WI38 (cell line): Measurements from ENCODE around the gene WDR77.

Source experiments
- H3K4me3 ChIP-seq: 2 replicates; pipeline ENCODE4 v1.5.1; 2011; ENCODE audit warnings: low read depth, mild to moderate bottlenecking, control low read depth, low read length
- TF ChIP-seq, protein P1 (sequence below): IDR thresholded peaks from 2 replicates; pipeline ENCODE4 v1.5.1; 2012; ENCODE audit warnings: low read depth, mild to moderate bottlenecking, control low read depth, low read length

WDR77 gene

DNA sequence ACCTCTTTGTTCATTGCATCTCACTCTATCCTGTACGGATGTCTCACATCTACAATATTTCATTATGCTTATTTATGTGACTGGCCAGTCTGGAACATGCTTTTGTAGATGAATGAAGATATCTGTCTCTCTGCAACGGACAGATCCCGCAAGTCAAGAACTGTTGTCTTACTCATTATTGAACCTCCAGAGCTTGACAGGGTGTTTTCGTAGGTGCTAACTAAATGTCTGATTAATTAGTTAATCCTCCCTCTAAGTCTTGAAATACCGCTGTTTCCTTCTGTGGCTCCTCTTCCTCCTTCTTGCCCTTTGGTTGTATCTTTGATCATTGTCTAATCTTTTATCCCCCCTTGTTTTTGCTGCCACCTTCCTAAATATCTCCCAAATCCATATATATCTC is 21.5 kb upstream of the WDR77 start:
- TF ChIP-seq, protein P1, sequence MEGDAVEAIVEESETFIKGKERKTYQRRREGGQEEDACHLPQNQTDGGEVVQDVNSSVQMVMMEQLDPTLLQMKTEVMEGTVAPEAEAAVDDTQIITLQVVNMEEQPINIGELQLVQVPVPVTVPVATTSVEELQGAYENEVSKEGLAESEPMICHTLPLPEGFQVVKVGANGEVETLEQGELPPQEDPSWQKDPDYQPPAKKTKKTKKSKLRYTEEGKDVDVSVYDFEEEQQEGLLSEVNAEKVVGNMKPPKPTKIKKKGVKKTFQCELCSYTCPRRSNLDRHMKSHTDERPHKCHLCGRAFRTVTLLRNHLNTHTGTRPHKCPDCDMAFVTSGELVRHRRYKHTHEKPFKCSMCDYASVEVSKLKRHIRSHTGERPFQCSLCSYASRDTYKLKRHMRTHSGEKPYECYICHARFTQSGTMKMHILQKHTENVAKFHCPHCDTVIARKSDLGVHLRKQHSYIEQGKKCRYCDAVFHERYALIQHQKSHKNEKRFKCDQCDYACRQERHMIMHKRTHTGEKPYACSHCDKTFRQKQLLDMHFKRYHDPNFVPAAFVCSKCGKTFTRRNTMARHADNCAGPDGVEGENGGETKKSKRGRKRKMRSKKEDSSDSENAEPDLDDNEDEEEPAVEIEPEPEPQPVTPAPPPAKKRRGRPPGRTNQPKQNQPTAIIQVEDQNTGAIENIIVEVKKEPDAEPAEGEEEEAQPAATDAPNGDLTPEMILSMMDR = no peak
- no peak overlapping the region for H3K4me3 ChIP-seq

DNA sequence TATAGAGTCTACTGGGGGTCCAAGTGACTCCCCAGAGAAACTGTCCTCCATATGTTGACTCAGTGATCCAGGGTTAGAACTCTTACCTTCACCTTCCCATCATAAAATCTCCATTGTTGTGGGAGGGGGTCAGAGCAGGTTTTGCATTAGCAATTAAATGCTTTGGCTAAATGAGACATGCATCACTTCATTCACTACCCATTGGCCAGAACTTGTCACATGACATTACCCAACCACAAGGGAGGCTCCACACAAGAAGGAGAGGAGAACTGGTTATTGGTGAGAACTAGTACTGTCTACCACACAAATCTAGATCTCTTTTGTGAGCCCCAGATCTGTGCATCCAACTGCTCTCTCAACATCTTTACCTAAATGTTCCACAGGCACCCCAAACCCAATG is 20.5 kb upstream of the WDR77 start:
- TF ChIP-seq, protein P1 = no peak
- H3K4me3 ChIP-seq = no peak overlapping the region

DNA sequence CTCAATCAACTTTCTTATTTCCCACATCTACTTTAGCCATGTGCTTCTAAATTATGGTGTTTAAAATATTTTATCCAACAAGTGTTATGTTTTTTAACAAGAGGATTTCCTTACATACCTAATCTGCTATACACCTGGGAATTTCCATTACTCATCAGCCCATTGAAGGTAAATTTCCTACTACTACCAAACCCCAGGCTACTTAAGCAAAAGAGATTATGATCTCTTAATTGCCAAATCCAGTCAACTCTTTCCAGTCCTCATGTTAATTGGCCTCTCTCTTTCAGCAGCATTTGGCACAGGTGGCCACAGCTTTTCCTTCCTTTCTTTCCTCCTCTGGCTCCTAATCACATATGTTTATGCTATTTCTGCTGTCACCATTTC is 19.7 kb upstream of the WDR77 start:
- TF ChIP-seq, protein P1 = no peak
- H3K4me3 ChIP-seq = no peak overlapping the region

DNA sequence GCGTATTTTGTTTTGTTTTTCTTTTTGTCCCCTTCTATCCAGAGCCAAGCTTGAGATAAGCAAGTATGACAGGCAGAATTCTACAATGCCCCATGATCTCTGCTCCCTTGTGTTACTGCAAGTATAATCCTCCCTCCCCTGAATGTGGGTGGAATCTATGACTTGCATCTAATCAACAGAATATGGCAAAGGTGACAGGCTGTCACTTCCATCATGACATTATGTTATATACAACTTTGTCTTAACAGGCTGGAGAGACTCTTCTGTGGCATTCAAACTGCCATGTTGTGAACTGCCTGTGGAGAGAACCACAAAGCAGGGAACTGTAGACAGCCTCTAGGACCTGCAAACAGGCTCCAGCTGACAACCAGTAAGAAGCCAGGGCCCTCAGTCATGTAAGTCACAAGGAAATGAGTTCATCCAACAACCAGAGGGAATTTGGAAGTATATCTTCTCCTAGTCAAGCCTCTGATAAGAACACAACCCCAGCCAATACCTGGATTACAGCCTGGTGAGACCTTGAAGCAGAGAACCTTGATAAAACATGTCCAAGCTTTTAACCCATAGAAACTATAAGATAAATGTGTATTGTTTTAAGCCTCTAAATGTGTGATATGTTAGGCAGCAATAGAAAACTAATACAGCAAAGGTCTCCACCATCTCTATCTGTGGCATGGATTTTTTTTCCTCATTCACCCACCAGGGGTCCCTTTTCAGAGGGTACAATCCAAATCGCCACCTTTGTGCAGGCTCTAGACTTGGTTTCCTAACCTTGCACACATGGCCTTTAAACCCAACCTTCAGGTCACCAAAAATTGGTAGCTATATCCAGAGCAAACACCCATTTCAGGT is 19.0 kb upstream of the WDR77 start:
- TF ChIP-seq, protein P1 = no peak
- H3K4me3 ChIP-seq = no peak overlapping the region

DNA sequence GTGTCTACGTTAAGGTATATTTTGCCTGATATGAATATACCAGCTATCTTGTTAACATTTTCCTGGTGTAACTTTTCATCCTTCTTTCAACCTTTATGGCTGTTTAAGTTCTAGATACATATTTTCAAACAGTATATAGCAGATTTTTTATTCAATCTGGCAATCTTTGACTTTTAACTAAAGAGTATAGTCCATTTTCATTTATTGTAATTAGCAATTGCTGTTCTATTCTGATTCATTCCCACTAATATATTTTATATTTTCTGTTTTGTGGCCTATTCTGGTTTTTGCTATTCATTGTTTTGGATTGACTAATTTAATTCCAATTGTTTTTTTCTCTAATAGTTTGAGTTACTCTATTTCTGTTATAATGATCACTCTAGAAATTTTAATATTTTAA is 17.4 kb upstream of the WDR77 start:
- no peak overlapping the region for H3K4me3 ChIP-seq
- TF ChIP-seq, protein P1 = no peak

DNA sequence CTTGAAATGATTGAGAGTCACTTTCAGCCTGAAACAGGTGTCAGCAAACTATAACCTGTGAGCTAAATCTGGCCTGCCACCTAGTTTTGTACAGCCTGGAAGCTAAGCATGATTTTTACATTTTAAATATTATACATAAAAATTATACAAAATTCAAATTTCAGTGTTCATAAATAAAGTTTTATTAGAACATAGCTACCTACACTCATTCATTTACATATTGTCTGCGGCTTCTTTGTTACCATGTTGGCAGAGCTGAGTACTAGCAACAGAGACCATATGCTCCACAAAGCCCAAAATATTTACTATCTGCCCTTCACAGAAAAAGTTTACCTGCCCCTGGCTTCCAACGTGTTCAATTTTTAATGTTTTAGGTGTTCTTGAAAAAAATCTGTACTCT is 16.7 kb upstream of the WDR77 start:
- TF ChIP-seq, protein P1 = no peak

DNA sequence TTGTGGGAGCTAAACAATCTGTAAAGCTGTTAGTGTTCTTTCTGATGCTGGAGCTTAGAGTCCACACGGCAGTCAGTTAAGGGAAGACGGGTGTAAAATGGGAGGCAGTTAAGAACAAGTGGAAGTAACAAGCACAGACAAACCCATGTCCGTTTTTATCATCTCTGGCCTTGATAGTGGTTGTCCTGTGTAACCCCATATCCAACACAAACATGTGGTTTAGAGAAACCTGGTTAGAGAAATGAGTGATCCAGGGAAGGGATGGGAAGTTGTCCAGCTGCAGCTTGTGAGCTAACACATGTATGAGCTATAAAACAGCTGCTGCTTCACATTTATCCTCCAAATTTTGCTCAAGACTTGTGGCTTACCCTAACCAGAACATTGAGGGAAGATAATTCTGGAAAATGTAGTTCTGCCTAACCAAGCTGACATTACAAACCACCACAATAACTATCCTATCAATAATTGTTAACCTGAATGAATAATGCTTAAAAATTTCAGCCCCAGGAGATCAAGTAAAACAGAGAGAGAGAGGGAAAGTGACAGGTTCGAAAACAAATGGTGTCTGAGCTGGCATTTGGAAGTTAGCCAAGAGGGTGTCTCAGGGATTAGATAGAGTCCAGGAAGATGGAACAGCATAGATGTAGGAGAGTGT is 14.1 kb upstream of the WDR77 start:
- H3K4me3 ChIP-seq = no peak overlapping the region
- TF ChIP-seq, protein P1 = no peak

More for the DNA sequence above, 16.7 kb upstream of the WDR77 start:
- no peak overlapping the region for H3K4me3 ChIP-seq
